ENCODE data around the gene PLEKHO2. TPM values are rescaled to one million over a fixed set of nuclear protein-coding genes. Genes with fewer than 3 reads are reported as not detected.

PLEKHO2 gene
- total RNA-seq, 1 experiment from 2014 or later = 25.0 TPM

- Histone ChIP-seq H3K9me3 (peaks cover 3% of the 10 kb centered on the region; the same call in 1 of the 2 replicates), H3K4me3 (no peak overlapping the region), H3K36me3 (no peaks in the 10 kb centered on the region), H3K27me3 (no peaks in the 10 kb centered on the region)
- DNase-seq = no peak
Measured at GRCh38 chr15:64896371-64897069, 54.8 kb downstream of the PLEKHO2 start.

GRCh38 chr15:64897345-64897985 lies 55.8 kb downstream of the PLEKHO2 start:
- Histone ChIP-seq H3K36me3 (no peaks in the 10 kb centered on the region), H3K4me3 (no peak overlapping the region), H3K9me3 (peaks cover 6% of the 10 kb centered on the region; the same call in 1 of the 2 replicates), H3K27me3 (no peaks in the 10 kb centered on the region)
- DNase-seq = peak; percentile 84

- peaks cover 6% of the 10 kb centered on the region; the same call in 1 of the 2 replicates for H3K9me3 ChIP-seq
- no peaks in the 10 kb centered on the region for H3K27me3 ChIP-seq
- no peaks in the 10 kb centered on the region for H3K36me3 ChIP-seq
- no peak for DNase-seq
- H3K4me3 ChIP-seq = no peak overlapping the region
Measured at GRCh38 chr15:64898406-64898805, 56.7 kb downstream of the PLEKHO2 start.

- DNase-seq = no peak
- Histone ChIP-seq H3K36me3 (no peaks in the 10 kb centered on the region), H3K9me3 (peaks cover 6% of the 10 kb centered on the region; the same call in 1 of the 2 replicates), H3K27me3 (no peaks in the 10 kb centered on the region), H3K4me3 (no peak overlapping the region)
Measured at GRCh38 chr15:64901141-64901540, 59.4 kb downstream of the PLEKHO2 start.

GRCh38 chr15:64901914-64902313 lies 60.2 kb downstream of the PLEKHO2 start:
- DNase-seq = no peak
- no peak overlapping the region for H3K4me3 ChIP-seq
- H3K9me3 ChIP-seq = peaks cover 10% of the 10 kb centered on the region
- no peaks in the 10 kb centered on the region for H3K27me3 ChIP-seq
- H3K36me3 ChIP-seq = no peaks in the 10 kb centered on the region

GRCh38 chr15:64902863-64903262 lies 61.1 kb downstream of the PLEKHO2 start:
- Histone ChIP-seq H3K27me3 (no peaks in the 10 kb centered on the region), H3K36me3 (no peaks in the 10 kb centered on the region), H3K4me3 (no peak overlapping the region), H3K9me3 (peaks cover 10% of the 10 kb centered on the region)
- DNase-seq = no peak

GRCh38 chr15:64903326-64903950 lies 61.7 kb downstream of the PLEKHO2 start:
- Histone ChIP-seq H3K9me3 (peaks cover 10% of the 10 kb centered on the region), H3K27me3 (no peaks in the 10 kb centered on the region), H3K4me3 (no peak overlapping the region), H3K36me3 (no peaks in the 10 kb centered on the region)
- no peak for DNase-seq

- Histone ChIP-seq H3K27me3 (no peaks in the 10 kb centered on the region), H3K9me3 (peaks cover 10% of the 10 kb centered on the region), H3K36me3 (no peaks in the 10 kb centered on the region), H3K4me3 (no peak overlapping the region)
- no peak for DNase-seq
Measured at GRCh38 chr15:64904189-64904588, 62.5 kb downstream of the PLEKHO2 start.

GRCh38 chr15:64905119-64905831 lies 63.6 kb downstream of the PLEKHO2 start:
- H3K4me3 ChIP-seq = peak overlapping the region; percentile 10; the same call in 1 of the 2 replicates

GRCh38 chr15:64905941-64906340 lies 64.2 kb downstream of the PLEKHO2 start:
- Histone ChIP-seq H3K9me3 (peaks cover 8% of the 10 kb centered on the region), H3K36me3 (no peaks in the 10 kb centered on the region), H3K4me3 (no peak overlapping the region), H3K27me3 (no peaks in the 10 kb centered on the region)
- no peak for DNase-seq

More at GRCh38 chr15:64905119-64905831, 63.6 kb downstream of the PLEKHO2 start:
- DNase-seq = peak; percentile 59
- peaks cover 10% of the 10 kb centered on the region for H3K9me3 ChIP-seq
- H3K36me3 ChIP-seq = no peaks in the 10 kb centered on the region
- H3K27me3 ChIP-seq = no peaks in the 10 kb centered on the region

GRCh38 chr15:64906402-64906801 lies 64.7 kb downstream of the PLEKHO2 start:
- no peaks in the 10 kb centered on the region for H3K36me3 ChIP-seq
- H3K27me3 ChIP-seq = no peaks in the 10 kb centered on the region
- no peak overlapping the region for H3K4me3 ChIP-seq
- DNase-seq = no peak
- H3K9me3 ChIP-seq = peaks cover 6% of the 10 kb centered on the region

GRCh38 chr15:64907991-64908390 lies 66.3 kb downstream of the PLEKHO2 start:
- no peak overlapping the region for H3K4me3 ChIP-seq
- H3K9me3 ChIP-seq = peaks cover 4% of the 10 kb centered on the region
- no peak for DNase-seq
- H3K36me3 ChIP-seq = no peaks in the 10 kb centered on the region
- H3K27me3 ChIP-seq = no peaks in the 10 kb centered on the region

- no peak overlapping the region for H3K4me3 ChIP-seq
- no peaks in the 10 kb centered on the region for H3K36me3 ChIP-seq
- peaks cover 4% of the 10 kb centered on the region for H3K9me3 ChIP-seq
- no peak for DNase-seq
- H3K27me3 ChIP-seq = no peaks in the 10 kb centered on the region
Measured at GRCh38 chr15:64909546-64909945, 67.8 kb downstream of the PLEKHO2 start.

- Histone ChIP-seq H3K27me3 (no peaks in the 10 kb centered on the region), H3K4me3 (peak within 1 kb of the TSS; percentile 53), H3K36me3 (no peaks in the 10 kb centered on the region), H3K9me3 (peaks cover 2% of the 10 kb centered on the region)
- peak; percentile 64 for DNase-seq
Measured at GRCh38 chr15:64911311-64912186, 69.8 kb downstream of the PLEKHO2 start, which contains the start of gene ANKDD1A. Gene ANKDD1A (plus strand): TSS chr15:64911902. CDS start chr15:64911931, 29 bp downstream.

- Histone ChIP-seq H3K4me3 (no peak overlapping the region), H3K27me3 (no peaks in the 10 kb centered on the region), H3K9me3 (no peaks in the 10 kb centered on the region), H3K36me3 (no peaks in the 10 kb centered on the region)
- DNase-seq = no peak
Measured at GRCh38 chr15:64912379-64913325, 70.9 kb downstream of the PLEKHO2 start.

Data from MG63 (cell line).